Brain microvascular endothelial cell (primary cell): ENCODE results near the gene BABAM2.
A peak's percentile ranks its signal among the peaks of the same experiment; 100 is the strongest.

Source experiments
- DNase-seq: peaks from one replicate; pipeline ENCODE4 v3.0.0-alpha.2; 2020
- H3K27ac ChIP-seq: fragments of 250-450 bp; sonication (Bioruptor Pico); 2 replicates; pipeline ENCODE4 v1.5.1; 2020; ENCODE audit warnings: mild to moderate bottlenecking, moderate library complexity
- H3K27me3 ChIP-seq: fragments of 250-450 bp; sonication (Bioruptor Pico); replicated peaks from 2 replicates; pipeline ENCODE4 v1.5.1; 2020; ENCODE audit warnings: mild to moderate bottlenecking
- H3K36me3 ChIP-seq: fragments of 250-450 bp; sonication (Bioruptor Pico); replicated peaks from 2 replicates; pipeline ENCODE4 v1.5.1; 2020; ENCODE audit warnings: mild to moderate bottlenecking
- H3K4me3 ChIP-seq: 2 replicates; pipeline ENCODE4 v1.5.1; 2011; ENCODE audit warnings: low read depth, mild to moderate bottlenecking, control low read depth, low read length, moderate library complexity
- CTCF ChIP-seq: IDR thresholded peaks from 2 replicates; pipeline ENCODE4 v1.5.1; 2011; ENCODE audit warnings: low read depth, mild to moderate bottlenecking, moderate library complexity, low read length, control low read depth, inconsistent platforms; ENCODE audit errors: missing control alignments
- in situ Hi-C: cut with HindIII; loops from 2 replicates; pipeline ENCODE4 v1.10.0; 2017; ENCODE audit warnings: low sequenced_read_pairs, low pct_ligation_motif_present

Gene BABAM2

DNA sequence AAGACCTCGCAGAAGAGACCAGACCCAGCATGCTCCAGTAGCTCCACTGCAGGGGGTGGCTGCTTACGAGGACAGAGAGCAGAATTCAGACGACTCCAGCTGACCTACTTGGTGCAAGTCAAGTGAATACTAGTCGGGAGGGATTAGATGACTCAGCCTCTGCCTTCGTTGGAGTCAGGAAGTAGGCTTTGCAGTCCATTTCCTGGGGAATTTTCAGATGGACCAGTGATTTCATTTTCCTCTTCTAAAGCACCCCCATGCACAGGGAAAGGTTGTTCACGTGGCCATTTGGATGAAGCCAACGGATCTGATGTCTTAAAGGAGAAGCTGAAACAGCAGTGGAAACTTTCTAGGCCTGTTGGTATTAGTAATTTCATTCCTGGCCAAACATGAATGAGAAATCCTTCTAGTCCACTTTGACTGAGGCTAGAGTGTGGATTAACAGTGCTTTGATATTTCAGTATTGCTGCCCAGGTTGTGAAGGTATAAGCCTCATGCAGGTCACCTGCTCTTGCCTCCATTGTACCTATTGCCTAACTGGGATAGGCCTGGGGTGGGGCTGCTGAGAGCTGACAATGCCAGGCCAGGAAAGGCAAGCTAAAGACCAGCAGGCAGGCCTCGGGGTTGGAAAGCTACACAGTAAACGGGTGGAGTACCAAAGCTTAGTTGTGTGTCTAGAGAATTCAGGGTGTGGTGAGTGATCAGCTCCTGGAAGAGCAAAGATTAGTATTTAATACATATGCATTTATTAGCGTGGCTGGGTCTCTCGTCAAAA, 384.6 kb downstream of the BABAM2 start:
- TF ChIP-seq CTCF, result no peak
- peak; percentile 95 for DNase-seq

GRCh38 chr2:28276076-28276618, 385.6 kb downstream of the BABAM2 start:
- H3K36me3 ChIP-seq, result no peaks in the 10 kb centered on the region
- H3K27me3 ChIP-seq, result no peaks in the 10 kb centered on the region
- no peak overlapping the region for H3K4me3 ChIP-seq
- TF ChIP-seq CTCF, result no peak
- in situ Hi-C loops, result no loop called here
- peak overlapping the region; percentile 90 for H3K27ac ChIP-seq
- DNase-seq, result peak; percentile 95

More for the DNA sequence above, 384.6 kb downstream of the BABAM2 start:
- Histone ChIP-seq H3K27me3 (no peaks in the 10 kb centered on the region), H3K36me3 (no peaks in the 10 kb centered on the region), H3K4me3 (no peak overlapping the region), H3K27ac (peak overlapping the region; percentile 90)
- in situ Hi-C loops, result no loop called here

GRCh38 chr2:28276807-28277206, 386.3 kb downstream of the BABAM2 start:
- in situ Hi-C loops, result no loop called here
- H3K27ac ChIP-seq, result peak overlapping the region; percentile 90
- TF ChIP-seq CTCF, result no peak
- no peak overlapping the region for H3K4me3 ChIP-seq
- peak; percentile 38 for DNase-seq
- no peaks in the 10 kb centered on the region for H3K27me3 ChIP-seq
- no peaks in the 10 kb centered on the region for H3K36me3 ChIP-seq

- Histone ChIP-seq H3K36me3 (no peaks in the 10 kb centered on the region), H3K4me3 (no peak overlapping the region), H3K27me3 (no peaks in the 10 kb centered on the region), H3K27ac (no peak overlapping the region)
- in situ Hi-C loops, result no loop called here
- DNase-seq, result no peak
- no peak for TF ChIP-seq CTCF
Measured at GRCh38 chr2:28277466-28277865, 386.9 kb downstream of the BABAM2 start.

DNA sequence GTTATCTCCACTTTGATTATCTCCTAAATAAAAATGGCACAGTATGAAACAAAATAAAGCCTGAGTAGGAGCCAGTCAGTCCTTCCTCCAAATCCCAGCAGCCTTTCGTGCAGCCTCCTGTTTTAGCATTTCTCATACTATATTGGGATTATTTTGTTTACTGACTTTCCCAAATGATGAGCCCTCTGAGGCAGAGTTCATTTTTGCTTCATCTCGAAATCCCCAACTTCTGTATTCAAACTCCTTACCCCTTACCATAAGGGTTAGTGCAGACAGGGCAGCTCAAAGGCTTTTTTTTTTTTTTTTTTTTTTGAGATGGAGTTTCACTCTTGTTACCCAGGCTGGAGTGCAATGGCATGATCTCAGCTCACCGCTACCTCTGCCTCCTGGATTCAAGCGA, 388.8 kb downstream of the BABAM2 start:
- Histone ChIP-seq H3K27ac (no peak overlapping the region), H3K27me3 (no peaks in the 10 kb centered on the region), H3K4me3 (no peak overlapping the region), H3K36me3 (no peaks in the 10 kb centered on the region)
- in situ Hi-C loops, result no loop called here
- no peak for TF ChIP-seq CTCF
- no peak for DNase-seq
